HG02852 (cell line): ENCODE data around the gene BMAL2.

ENCODE experiments used
- ATAC-seq: cut with Tn5 transposase; IDR thresholded peaks from one replicate; pipeline ENCODE4 v1.9.1; 2021; ENCODE audit warnings: mild to moderate bottlenecking, moderate library complexity; ENCODE audit not compliant: unreplicated experiment

Gene BMAL2

GRCh38 chr12:27319409-27319808 is 13.2 kb upstream of the BMAL2 start:
- no peak for ATAC-seq

- ATAC-seq: no peak
Observed at GRCh38 chr12:27319848-27320247, 12.8 kb upstream of the BMAL2 start.

- ATAC-seq: no peak
Observed at GRCh38 chr12:27324530-27324929, 8.1 kb upstream of the BMAL2 start.

- no peak for ATAC-seq
Observed at GRCh38 chr12:27330846-27331245, 1.8 kb upstream of the BMAL2 start.

- peak; percentile 41 for ATAC-seq
Observed at GRCh38 chr12:27331291-27331926, 1.2 kb upstream of the BMAL2 start.

GRCh38 chr12:27331927-27332324 is 710 bp upstream of the BMAL2 start:
- ATAC-seq: no peak

GRCh38 chr12:27332407-27332713 is 276 bp upstream of the BMAL2 start:
- ATAC-seq: no peak

- peak; percentile 33 for ATAC-seq
Observed at GRCh38 chr12:27333403-27334009, 870 bp downstream of the BMAL2 start.

GRCh38 chr12:27334042-27334720 is 1.5 kb downstream of the BMAL2 start:
- no peak for ATAC-seq

- no peak for ATAC-seq
Observed at GRCh38 chr12:27334721-27335082, 2.1 kb downstream of the BMAL2 start.

GRCh38 chr12:27335364-27336281 is 3.0 kb downstream of the BMAL2 start:
- ATAC-seq: no peak

GRCh38 chr12:27336282-27336653 is 3.6 kb downstream of the BMAL2 start:
- no peak for ATAC-seq

- ATAC-seq: no peak
Observed at GRCh38 chr12:27337376-27337775, 4.7 kb downstream of the BMAL2 start.

GRCh38 chr12:27338473-27338872 is 5.8 kb downstream of the BMAL2 start:
- ATAC-seq: no peak

GRCh38 chr12:27340971-27341370 is 8.3 kb downstream of the BMAL2 start:
- ATAC-seq: no peak

GRCh38 chr12:27342536-27342935 is 9.9 kb downstream of the BMAL2 start:
- no peak for ATAC-seq

GRCh38 chr12:27343255-27344000 is 10.8 kb downstream of the BMAL2 start:
- no peak for ATAC-seq

GRCh38 chr12:27344246-27344645 is 11.6 kb downstream of the BMAL2 start:
- no peak for ATAC-seq

GRCh38 chr12:27344760-27345159 is 12.1 kb downstream of the BMAL2 start:
- ATAC-seq: no peak

- ATAC-seq: no peak
Observed at GRCh38 chr12:27345376-27345775, 12.7 kb downstream of the BMAL2 start.

- ATAC-seq: no peak
Observed at GRCh38 chr12:27347779-27348178, 15.1 kb downstream of the BMAL2 start.
